GM23248 (cell line): ENCODE results near the gene CLCN6. TPM values are rescaled to one million over a fixed set of nuclear protein-coding genes. Genes with fewer than 3 reads are reported as not detected.

Experiments used
- DNase-seq: peaks from one replicate; pipeline ENCODE4 v3.0.0-alpha.2; 2015
- H2AFZ ChIP-seq: fragments of 200-600 bp; sonication (generic); 2 replicates; pipeline ENCODE4 v1.6.1; 2016; ENCODE audit warnings: antibody characterized with exemption
- H3F3A ChIP-seq: fragments of 200-600 bp; sonication (generic); 2 replicates; pipeline ENCODE4 v1.6.1; 2016; ENCODE audit warnings: mild to moderate bottlenecking, antibody characterized with exemption, mixed run types; ENCODE audit not compliant: insufficient read depth
- H3K27ac ChIP-seq: fragments of 200-600 bp; sonication (generic); 2 replicates; pipeline ENCODE4 v1.5.1; 2016; ENCODE audit warnings: mild to moderate bottlenecking
- H3K27me3 ChIP-seq: fragments of 200-600 bp; sonication (generic); replicated peaks from 2 replicates; pipeline ENCODE4 v1.6.1; 2016; ENCODE audit warnings: mild to moderate bottlenecking; ENCODE audit not compliant: insufficient read depth
- H3K36me3 ChIP-seq: fragments of 200-600 bp; sonication (generic); 2 replicates; pipeline ENCODE4 v1.6.1; 2016; ENCODE audit warnings: low read depth, mild to moderate bottlenecking
- H3K4me1 ChIP-seq: fragments of 200-600 bp; sonication (generic); 2 replicates; pipeline ENCODE4 v1.6.1; 2016; ENCODE audit warnings: mild to moderate bottlenecking; ENCODE audit not compliant: insufficient read depth
- H3K4me2 ChIP-seq: fragments of 200-600 bp; sonication (generic); one replicate; pipeline ENCODE4 v1.6.1; 2016; ENCODE audit warnings: mild to moderate bottlenecking; ENCODE audit not compliant: unreplicated experiment
- H3K4me3 ChIP-seq: fragments of 200-600 bp; sonication (generic); 2 replicates; pipeline ENCODE4 v1.5.1; 2016; ENCODE audit warnings: mild to moderate bottlenecking
- H3K79me2 ChIP-seq: fragments of 200-600 bp; sonication (generic); 2 replicates; pipeline ENCODE4 v1.6.1; 2016; ENCODE audit warnings: mild to moderate bottlenecking; ENCODE audit not compliant: insufficient read depth
- H3K9ac ChIP-seq: fragments of 200-600 bp; sonication (generic); 2 replicates; pipeline ENCODE4 v1.6.1; 2016; ENCODE audit warnings: mild to moderate bottlenecking
- H3K9me2 ChIP-seq: fragments of 200-600 bp; sonication (generic); 2 replicates; pipeline ENCODE4 v1.6.1; 2016; ENCODE audit warnings: mixed run types, mild to moderate bottlenecking, moderate library complexity; ENCODE audit not compliant: insufficient read depth
- H3K9me3 ChIP-seq: fragments of 200-600 bp; sonication (generic); one replicate; pipeline ENCODE4 v1.6.1; 2017; ENCODE audit warnings: low read depth
- H4K20me1 ChIP-seq: fragments of 200-600 bp; sonication (generic); 2 replicates; pipeline ENCODE4 v1.6.0; 2016; ENCODE audit not compliant: insufficient read depth
- EZH2 ChIP-seq: fragments of 200-600 bp; sonication (generic); IDR thresholded peaks from 2 replicates; pipeline ENCODE4 v1.6.1; 2018; ENCODE audit warnings: antibody characterized with exemption, mild to moderate bottlenecking; ENCODE audit not compliant: insufficient read depth, poor library complexity, severe bottlenecking
- EZH2phosphoT487 ChIP-seq: fragments of 200-600 bp; sonication (generic); IDR thresholded peaks from 2 replicates; pipeline ENCODE4 v1.6.1; 2018; ENCODE audit warnings: antibody characterized with exemption, moderate library complexity, mild to moderate bottlenecking, low read depth; ENCODE audit not compliant: insufficient read depth
- WGBS, 2 experiments: methylation state at CpG; one replicate each; pipeline ENCODE4 v1.1.6; 2015 to 2017; ENCODE audit warnings: low lambda C conversion rate in 2 of 2, low coverage in 1 of 2; ENCODE audit errors: missing lambda C conversion rate in 2 of 2; 5-methylcytosine and 5-hydroxymethylcytosine counted together
- in situ Hi-C: fragments of 300-500 bp; cut with MboI; formaldehyde crosslinking; loops from 2 replicates; pipeline ENCODE4 v1.15.0; 2020
- polyA plus RNA-seq: library from polyadenylated mRNA; unstranded; fragments of >200 nt; fragmentation: Nextera tagmentation; extraction: Ambion mirVana; gene quantifications from 2 replicates; pipeline ENCODE4 v1.2.1, GENCODE V29; 2016
- total RNA-seq: library from RNA; depleted of rRNA; stranded (reverse); fragments of >200 nt; shearing (Covaris generic); gene quantifications from 2 replicates; pipeline ENCODE4 v1.2.3, GENCODE V29; 2014

Gene CLCN6
- total and polyA plus RNA-seq, 2 experiments from 2014 or later: 4.9 to 5.4 TPM

- no peak overlapping the region for H3K27ac ChIP-seq
- no peak for DNase-seq
- no peaks in the 10 kb centered on the region for H3K4me1 ChIP-seq
- TF ChIP-seq EZH2phosphoT487 (no peak), EZH2 (no peak)
- WGBS, 2 experiments: 85% methylated on average over 20 of the region's 20 CpGs
- no peak overlapping the region for H3K4me2 ChIP-seq
- no peaks in the 10 kb centered on the region for H3K27me3 ChIP-seq
- H3K9ac ChIP-seq: no peak overlapping the region
- no peaks in the 10 kb centered on the region for H3K79me2 ChIP-seq
- no peak overlapping the region for H3K4me3 ChIP-seq
- no peak overlapping the region for H2AFZ ChIP-seq
- H4K20me1 ChIP-seq: no peaks in the 10 kb centered on the region
- H3K9me2 ChIP-seq: no peaks in the 10 kb centered on the region
- no peaks in the 10 kb centered on the region for H3F3A ChIP-seq
- in situ Hi-C loops: no loop called here
- H3K36me3 ChIP-seq: peaks cover 28% of the 10 kb centered on the region
- H3K9me3 ChIP-seq: no peaks in the 10 kb centered on the region
Observed at GRCh38 chr1:11839727-11840705, 34.0 kb downstream of the CLCN6 start.

GRCh38 chr1:11841245-11842153, 35.5 kb downstream of the CLCN6 start:
- Histone ChIP-seq H3K4me3 (no peak overlapping the region), H3K4me2 (no peak overlapping the region), H3K27me3 (no peaks in the 10 kb centered on the region), H3K9me3 (no peaks in the 10 kb centered on the region), H3K27ac (no peak overlapping the region), H3F3A (no peaks in the 10 kb centered on the region), H3K9ac (no peak overlapping the region), H3K36me3 (peaks cover 27% of the 10 kb centered on the region), H3K9me2 (no peaks in the 10 kb centered on the region), H2AFZ (no peak overlapping the region), H4K20me1 (no peaks in the 10 kb centered on the region), H3K79me2 (no peaks in the 10 kb centered on the region), H3K4me1 (no peaks in the 10 kb centered on the region)
- TF ChIP-seq EZH2 (no peak), EZH2phosphoT487 (no peak)
- in situ Hi-C loops: no loop called here
- DNase-seq: no peak
- 84% methylated on average over 17 of the region's 17 CpGs for WGBS, 2 experiments

GRCh38 chr1:11842154-11843041, 36.4 kb downstream of the CLCN6 start:
- Histone ChIP-seq H3K4me2 (no peak overlapping the region), H3K27me3 (no peaks in the 10 kb centered on the region), H4K20me1 (no peaks in the 10 kb centered on the region), H3K9ac (no peak overlapping the region), H3K4me1 (no peaks in the 10 kb centered on the region), H3K4me3 (no peak overlapping the region), H3K27ac (no peak overlapping the region), H3K79me2 (no peaks in the 10 kb centered on the region), H2AFZ (no peak overlapping the region), H3K9me3 (no peaks in the 10 kb centered on the region), H3F3A (no peaks in the 10 kb centered on the region), H3K9me2 (no peaks in the 10 kb centered on the region), H3K36me3 (peaks cover 27% of the 10 kb centered on the region)
- WGBS, 2 experiments: 83 to 84% methylated on average over 19 of the region's 19 CpGs
- in situ Hi-C loops: no loop called here
- DNase-seq: no peak
- no peak for TF ChIP-seq EZH2phosphoT487
- TF ChIP-seq EZH2: no peak
